Uterus (tissue), 4 donors: ENCODE data around the gene CAMK1D. TPM values are rescaled to one million over a fixed set of nuclear protein-coding genes. Genes with fewer than 3 reads are reported as not detected.

Experiments used
- DNase-seq, 2 donors: peaks; one replicate each; pipeline ENCODE4 v3.0.0-alpha.2; 2019 to 2020
- H3K27ac ChIP-seq, 2 donors: fragments of 200-600 bp; sonication (generic); 1 replicate in 1 of 2; 2 replicates in 1 of 2; pipeline ENCODE4 v1.5.1; 2016 to 2018
- H3K27me3 ChIP-seq, 2 donors: fragments of 200-600 bp; sonication (generic); one replicate each; pipeline ENCODE4 v1.5.1; 2018 to 2019; ENCODE audit warnings: control low read depth in 1 of 2
- H3K36me3 ChIP-seq, 2 donors: fragments of 200-600 bp; sonication (generic); one replicate each; pipeline ENCODE4 v1.5.1; 2019; ENCODE audit warnings: control low read depth in 1 of 2
- H3K4me1 ChIP-seq, 2 donors: fragments of 200-600 bp; sonication (generic); one replicate each; pipeline ENCODE4 v1.5.1; 2018 to 2019; ENCODE audit warnings: control low read depth in 1 of 2
- H3K4me3 ChIP-seq, 2 donors: fragments of 200-600 bp; sonication (generic); 1 replicate in 1 of 2; 2 replicates in 1 of 2; pipeline ENCODE4 v1.5.1; 2018 to 2019; ENCODE audit warnings: mild to moderate bottlenecking in 1 of 2
- H3K9me3 ChIP-seq, 2 donors: fragments of 200-600 bp; sonication (generic); one replicate each; pipeline ENCODE4 v1.5.1; 2019; ENCODE audit warnings: control low read depth in 1 of 2
- CTCF ChIP-seq, 4 experiments: fragments of 200-600 bp in 2 of 4; fragments of 450-650 bp in 2 of 4; sonication (generic) in 2 of 4; IDR thresholded peaks; one replicate each; pipeline ENCODE4 v1.5.1; 2016 to 2019; ENCODE audit warnings: antibody characterized with exemption in 4 of 4, mild to moderate bottlenecking in 2 of 4, moderate library complexity in 1 of 4
- POLR2A ChIP-seq, 2 donors: fragments of 450-650 bp; IDR thresholded peaks; one replicate each; pipeline ENCODE4 v1.6.1; 2016; ENCODE audit warnings: antibody characterized with exemption in 2 of 2, mild to moderate bottlenecking in 1 of 2, moderate library complexity in 1 of 2
- intact Hi-C: fragments of 100-400 bp; cut with DNase I; formaldehyde crosslinking; loops from one replicate; pipeline ENCODE4 v1.15.1; 2023; ENCODE audit warnings: low total_unique reads
- total RNA-seq, 4 donors: library from RNA; depleted of rRNA in 3 of 4; stranded (reverse); fragments of >200 nt in 3 of 4; gene quantifications; one replicate each; pipeline versions ENCODE4 v1.1.0 to v1.2.4, GENCODE V29; 2014 to 2023
- donor health status: DM: yes; HTN: yes; CAD: no.

The CAMK1D gene
- total RNA-seq, 4 donors from 2014 or later: 3.5 to 48.4 (median 10.8) TPM

- no peak for TF ChIP-seq CTCF (IDR thresholded peaks at IDR 0.05)
- TF ChIP-seq POLR2A (IDR thresholded peaks at IDR 0.05): no peak
- Histone ChIP-seq H3K36me3 (no peaks in the 10 kb centered on the region), H3K27me3 (no peaks in the 10 kb centered on the region), H3K9me3 (peaks cover 0 to 3% of the 10 kb centered on the region in 2 donors), H3K4me1 (no peaks in the 10 kb centered on the region), H3K4me3 (no peak overlapping the region), H3K27ac (no peak overlapping the region)
- DNase-seq: no peak
- intact Hi-C loops: no loop called here
Measured at GRCh38 chr10:12649012-12649584, 299.8 kb downstream of the CAMK1D start.

- H3K27ac ChIP-seq: no peak overlapping the region
- intact Hi-C loops: loop anchor here (10.0 kb wide), 1 partner anchor 385 kb away; no protein-coding TSS in a partner anchor
- peaks cover 0 to 3% of the 10 kb centered on the region in 2 donors for H3K9me3 ChIP-seq
- H3K4me3 ChIP-seq: no peak overlapping the region
- no peaks in the 10 kb centered on the region for H3K4me1 ChIP-seq
- H3K27me3 ChIP-seq: no peaks in the 10 kb centered on the region
- H3K36me3 ChIP-seq: no peaks in the 10 kb centered on the region
- DNase-seq: no peak
- TF ChIP-seq POLR2A (IDR thresholded peaks at IDR 0.05) (no peak), CTCF (IDR thresholded peaks at IDR 0.05) (no peak)
Measured at GRCh38 chr10:12650122-12650521, 300.8 kb downstream of the CAMK1D start.

GRCh38 chr10:12650538-12651298 is 301.4 kb downstream of the CAMK1D start:
- intact Hi-C loops: loop anchor here (10.0 kb wide), 1 partner anchor 386 kb away; no protein-coding TSS in a partner anchor
- no peak for DNase-seq
- no peaks in the 10 kb centered on the region for H3K27me3 ChIP-seq
- no peaks in the 10 kb centered on the region for H3K4me1 ChIP-seq
- peaks cover 0 to 3% of the 10 kb centered on the region in 2 donors for H3K9me3 ChIP-seq
- no peak overlapping the region for H3K27ac ChIP-seq
- TF ChIP-seq CTCF (IDR thresholded peaks at IDR 0.05): no peak
- TF ChIP-seq POLR2A (IDR thresholded peaks at IDR 0.05): no peak
- no peak overlapping the region for H3K4me3 ChIP-seq
- H3K36me3 ChIP-seq: no peaks in the 10 kb centered on the region

GRCh38 chr10:12655940-12656339 is 306.6 kb downstream of the CAMK1D start:
- TF ChIP-seq POLR2A (IDR thresholded peaks at IDR 0.05) (no peak), CTCF (IDR thresholded peaks at IDR 0.05) (no peak)
- Histone ChIP-seq H3K36me3 (no peaks in the 10 kb centered on the region), H3K4me3 (no peak overlapping the region), H3K4me1 (no peaks in the 10 kb centered on the region), H3K27me3 (no peaks in the 10 kb centered on the region), H3K27ac (no peak overlapping the region), H3K9me3 (peaks cover 0 to 3% of the 10 kb centered on the region in 2 donors)
- intact Hi-C loops: loop anchor here (10.0 kb wide), 1 partner anchor 391 kb away; no protein-coding TSS in a partner anchor
- DNase-seq: no peak

- Histone ChIP-seq H3K4me3 (no peak overlapping the region), H3K4me1 (no peaks in the 10 kb centered on the region), H3K36me3 (no peaks in the 10 kb centered on the region), H3K27ac (no peak overlapping the region), H3K27me3 (no peaks in the 10 kb centered on the region), H3K9me3 (peaks cover 0 to 3% of the 10 kb centered on the region in 2 donors)
- DNase-seq: no peak
- intact Hi-C loops: loop anchor here (10.0 kb wide), 1 partner anchor 392 kb away; no protein-coding TSS in a partner anchor
- TF ChIP-seq POLR2A (IDR thresholded peaks at IDR 0.05) (no peak), CTCF (IDR thresholded peaks at IDR 0.05) (peak; percentile 35 to 75 (median 60))
Measured at GRCh38 chr10:12656518-12657142, 307.3 kb downstream of the CAMK1D start.
